Fibroblast of villous mesenchyme (primary cell): ENCODE data around the gene SLC6A4. TPM values are rescaled to one million over a fixed set of nuclear protein-coding genes. Genes with fewer than 3 reads are reported as not detected.
A peak's percentile ranks its signal among the peaks of the same experiment; 100 is the strongest.
"Not testable (repeated sequence)": the region's sequence is repeated elsewhere in the genome, so short reads cannot be mapped to it uniquely, and the experiment has no call there.

Experiments
- DNase-seq: peaks from one replicate; pipeline ENCODE4 v3.0.0-alpha.2; 2010; ENCODE audit warnings: low read depth
- H3K4me3 ChIP-seq: 2 replicates; pipeline ENCODE4 v1.5.1; 2011; ENCODE audit warnings: low read depth, mild to moderate bottlenecking, low read length
- total RNA-seq: library from RNA; depleted of rRNA; stranded (reverse); fragments of >200 nt; gene quantifications from 2 replicates; pipeline ENCODE4 v1.2.3, GENCODE V29; 2012
- TF ChIP-seq, protein P1 (sequence below): IDR thresholded peaks from 2 replicates; pipeline ENCODE4 v1.5.1; 2012; ENCODE audit warnings: low read depth, mild to moderate bottlenecking, low read length; ENCODE audit not compliant: insufficient read depth

Gene SLC6A4
- total RNA-seq, 1 donor, result not detected

DNA sequence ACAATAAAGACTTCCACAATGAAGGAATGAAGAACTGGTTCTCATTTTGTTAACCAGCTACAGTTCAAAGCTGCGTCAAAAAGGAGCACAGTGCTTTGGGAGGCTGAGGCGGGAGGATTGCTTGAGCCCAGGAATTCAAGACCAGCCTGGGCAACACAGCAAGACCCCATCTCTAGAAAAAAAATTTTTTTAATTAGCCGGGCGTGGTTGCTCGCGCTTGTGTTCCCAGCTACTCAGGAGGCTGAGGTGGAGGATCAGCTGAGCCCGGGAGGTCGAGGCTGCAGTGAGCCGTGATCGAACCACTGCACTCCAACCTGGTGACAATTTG lies 764 bp upstream of the SLC6A4 start:
- DNase-seq, result no peak
- TF ChIP-seq, protein P1, sequence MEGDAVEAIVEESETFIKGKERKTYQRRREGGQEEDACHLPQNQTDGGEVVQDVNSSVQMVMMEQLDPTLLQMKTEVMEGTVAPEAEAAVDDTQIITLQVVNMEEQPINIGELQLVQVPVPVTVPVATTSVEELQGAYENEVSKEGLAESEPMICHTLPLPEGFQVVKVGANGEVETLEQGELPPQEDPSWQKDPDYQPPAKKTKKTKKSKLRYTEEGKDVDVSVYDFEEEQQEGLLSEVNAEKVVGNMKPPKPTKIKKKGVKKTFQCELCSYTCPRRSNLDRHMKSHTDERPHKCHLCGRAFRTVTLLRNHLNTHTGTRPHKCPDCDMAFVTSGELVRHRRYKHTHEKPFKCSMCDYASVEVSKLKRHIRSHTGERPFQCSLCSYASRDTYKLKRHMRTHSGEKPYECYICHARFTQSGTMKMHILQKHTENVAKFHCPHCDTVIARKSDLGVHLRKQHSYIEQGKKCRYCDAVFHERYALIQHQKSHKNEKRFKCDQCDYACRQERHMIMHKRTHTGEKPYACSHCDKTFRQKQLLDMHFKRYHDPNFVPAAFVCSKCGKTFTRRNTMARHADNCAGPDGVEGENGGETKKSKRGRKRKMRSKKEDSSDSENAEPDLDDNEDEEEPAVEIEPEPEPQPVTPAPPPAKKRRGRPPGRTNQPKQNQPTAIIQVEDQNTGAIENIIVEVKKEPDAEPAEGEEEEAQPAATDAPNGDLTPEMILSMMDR, result no peak
- H3K4me3 ChIP-seq, result peak overlapping the region; percentile 50

DNA sequence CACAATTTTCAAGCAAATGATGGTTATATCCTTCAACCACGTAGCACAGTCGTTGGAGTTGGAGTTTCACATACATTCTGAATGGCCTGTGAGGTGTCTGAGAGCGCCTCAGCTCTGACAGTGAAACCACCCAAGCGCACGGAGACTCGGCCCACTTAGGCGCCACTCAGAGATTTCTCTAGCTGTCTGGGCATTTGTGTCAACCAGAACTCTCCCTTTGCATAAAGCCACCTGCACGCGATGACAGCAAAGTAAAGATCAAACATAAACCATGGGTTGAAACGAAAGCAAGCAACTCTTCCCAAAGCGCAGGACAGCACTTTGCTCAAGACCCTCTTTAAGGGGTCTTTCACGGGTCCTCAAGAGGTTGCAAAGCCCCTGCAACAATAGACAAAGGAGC lies 533 bp downstream of the SLC6A4 start:
- DNase-seq, result no peak
- TF ChIP-seq, protein P1, result no peak
- H3K4me3 ChIP-seq, result peak overlapping the region; percentile 50

DNA sequence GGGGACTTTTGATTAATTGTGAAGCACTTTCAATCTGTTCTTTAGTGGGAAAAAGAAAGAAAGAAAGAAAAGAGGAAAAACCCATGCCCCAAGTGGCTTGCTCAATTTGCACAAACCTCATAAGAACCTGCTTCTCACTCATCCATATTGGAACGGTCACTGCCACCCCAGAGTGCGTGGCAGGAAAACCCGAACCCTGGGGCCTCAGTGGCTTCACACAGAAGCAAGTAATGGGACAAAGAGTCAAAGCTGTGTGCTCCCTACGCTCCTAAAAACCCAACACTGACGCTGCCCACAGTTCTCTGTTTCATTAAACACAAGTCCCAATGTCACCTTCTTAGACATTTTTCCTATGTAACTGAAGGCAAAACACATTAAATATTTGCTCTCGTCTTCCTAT lies 1.2 kb downstream of the SLC6A4 start:
- H3K4me3 ChIP-seq, result no peak overlapping the region
- TF ChIP-seq, protein P1, result no peak
- DNase-seq, result no peak

- DNase-seq, result no peak
- H3K4me3 ChIP-seq, result no peak overlapping the region
- TF ChIP-seq, protein P1, result no peak
Observed at GRCh38 chr17:30232824-30233427, 2.6 kb downstream of the SLC6A4 start.

DNA sequence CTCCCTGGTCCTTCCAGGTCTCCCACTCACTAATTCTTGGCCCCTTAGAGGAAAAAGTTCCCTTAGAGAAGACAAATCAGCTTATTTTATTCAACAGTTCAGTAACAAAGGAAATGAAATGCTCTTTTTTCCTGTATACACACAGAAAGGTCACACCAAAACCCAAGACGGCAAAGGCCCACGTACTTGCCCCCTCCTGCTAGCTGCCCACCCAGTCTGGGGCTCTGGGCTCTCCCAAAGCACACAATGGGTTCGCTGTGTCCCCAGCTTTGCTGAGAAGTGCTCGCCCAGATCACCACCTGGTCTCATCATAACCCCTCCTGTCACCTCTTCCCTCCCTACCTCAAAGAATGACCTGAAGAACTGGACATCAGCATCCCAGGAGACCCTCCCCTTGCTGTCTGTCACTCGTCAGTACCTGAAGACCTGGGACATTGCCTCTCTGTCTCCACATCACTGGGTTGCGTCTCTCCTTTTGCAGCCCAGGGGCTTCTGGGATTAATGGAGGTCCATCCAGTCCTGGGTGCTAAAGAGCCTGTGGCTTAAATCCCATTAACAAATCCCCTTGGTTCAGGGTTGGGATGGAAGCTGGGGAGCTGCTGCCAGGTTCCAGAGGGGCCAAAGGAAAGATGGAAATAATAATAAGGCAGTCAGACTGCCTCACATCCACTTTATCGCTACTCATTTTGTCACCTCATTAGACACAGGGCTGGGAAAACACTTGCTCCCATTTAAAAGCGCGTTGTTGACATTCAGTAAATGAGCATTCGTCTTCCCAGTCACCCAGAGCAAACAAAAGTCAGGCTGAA lies 3.3 kb downstream of the SLC6A4 start:
- no peak for DNase-seq
- TF ChIP-seq, protein P1, result no peak
- no peak overlapping the region for H3K4me3 ChIP-seq

DNA sequence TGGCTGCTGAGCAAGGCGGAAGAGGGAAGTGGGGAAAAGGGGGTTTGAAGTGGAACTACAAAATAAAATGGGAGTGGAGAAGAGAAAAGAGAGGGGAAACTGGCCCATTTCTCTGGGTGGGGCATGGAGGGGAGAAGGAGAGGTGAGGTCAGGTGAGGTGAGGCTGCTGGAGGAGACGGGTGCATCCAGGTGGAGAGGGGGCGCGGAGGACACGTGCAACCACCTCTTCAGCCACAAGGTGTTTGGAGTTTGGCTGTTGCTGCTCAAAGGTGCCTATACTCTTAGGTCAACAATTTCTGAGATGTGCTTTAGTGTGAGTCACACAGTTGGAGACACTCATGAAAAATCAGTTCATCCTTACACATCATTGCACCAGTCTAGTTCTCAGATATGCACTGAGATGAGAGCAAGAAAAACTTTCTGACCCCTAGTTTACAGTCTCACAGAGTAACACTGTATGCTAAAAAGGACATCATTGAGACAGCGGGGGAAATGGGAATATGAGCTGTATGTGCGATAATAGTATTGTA lies 4.8 kb downstream of the SLC6A4 start:
- H3K4me3 ChIP-seq, result no peak overlapping the region
- DNase-seq, result no peak
- TF ChIP-seq, protein P1, result no peak

GRCh38 chr17:30230009-30230408 lies 5.5 kb downstream of the SLC6A4 start:
- DNase-seq, H3K4me3 ChIP-seq: not testable (repeated sequence)
